Naive thymus-derived CD4-positive, alpha-beta T cell (primary cell): ENCODE data around the gene BAD. TPM values are rescaled to one million over a fixed set of nuclear protein-coding genes. Genes with fewer than 3 reads are reported as not detected.

ENCODE experiments used
- ATAC-seq: fragments of 150-1000 bp; cut with Tn5 transposase; 2 replicates; pipeline ENCODE4 v1.10.0; 2021; ENCODE audit warnings: mild to moderate bottlenecking, moderate library complexity
- CTCF ChIA-PET: fragments of 350-600 bp; sonication (Branson Sonifier 250); formaldehyde crosslinking; loops from one replicate; lab custom pipeline; 2021; ENCODE audit warnings: antibody characterized with exemption; lab: Charles Lee
- POLR2A ChIA-PET: fragments of 350-600 bp; sonication (Branson Sonifier 250); formaldehyde crosslinking; loops from one replicate; lab custom pipeline; 2021; ENCODE audit warnings: antibody characterized with exemption, inconsistent platforms; lab: Charles Lee
- DNase-seq, 9 donors: peaks; one replicate each; pipeline versions ENCODE4 v3.0.0 to v3.0.0-alpha.2; 2020 to 2022; ENCODE audit warnings: mixed read lengths in 1 of 9
- H3K27ac ChIP-seq: one replicate; pipeline ENCODE4 v1.7.0; 2013; ENCODE audit warnings: mild to moderate bottlenecking, low read depth, low read length, moderate library complexity
- H3K27me3 ChIP-seq, 2 donors: one replicate each; pipeline ENCODE4 v1.7.0; 2013; ENCODE audit warnings: low read length in 2 of 2, mild to moderate bottlenecking in 2 of 2, moderate library complexity in 2 of 2; ENCODE audit not compliant: control insufficient read depth in 2 of 2, insufficient read depth in 2 of 2
- H3K36me3 ChIP-seq, 3 experiments: 1 replicate in 2 of 3; 2 replicates in 1 of 3; pipeline ENCODE4 v1.7.0; 2013; ENCODE audit warnings: low read length in 3 of 3, mild to moderate bottlenecking in 3 of 3, moderate library complexity in 1 of 3; ENCODE audit not compliant: insufficient read depth in 3 of 3, control insufficient read depth in 2 of 3
- H3K4me1 ChIP-seq, 2 donors: one replicate each; pipeline ENCODE4 v1.7.0; 2013; ENCODE audit warnings: low read length in 2 of 2, mild to moderate bottlenecking in 2 of 2, moderate library complexity in 1 of 2; ENCODE audit not compliant: control insufficient read depth in 2 of 2, insufficient read depth in 2 of 2
- H3K4me3 ChIP-seq: 2 replicates; pipeline ENCODE4 v1.7.0; 2013; ENCODE audit warnings: mild to moderate bottlenecking, low read length
- H3K9me3 ChIP-seq, 3 experiments: 1 replicate in 2 of 3; 2 replicates in 1 of 3; pipeline ENCODE4 v1.7.0; 2013; ENCODE audit warnings: low read length in 3 of 3; ENCODE audit not compliant: control insufficient read depth in 2 of 3
- H3K27ac Mint-ChIP-seq, 9 donors: one replicate each; pipeline ENCODE4 v1.8.0; 2020 to 2022; ENCODE audit warnings: mixed read lengths in 9 of 9, mild to moderate bottlenecking in 8 of 9, moderate library complexity in 5 of 9, inconsistent platforms in 2 of 9
- H3K27me3 Mint-ChIP-seq, 5 donors: one replicate each; pipeline ENCODE4 v1.8.0; 2021 to 2022; ENCODE audit warnings: mixed read lengths in 5 of 5, mild to moderate bottlenecking in 1 of 5
- H3K36me3 Mint-ChIP-seq, 5 donors: one replicate each; pipeline ENCODE4 v1.8.0; 2020 to 2022; ENCODE audit warnings: mixed read lengths in 5 of 5, mild to moderate bottlenecking in 3 of 5, inconsistent platforms in 1 of 5
- H3K4me1 Mint-ChIP-seq, 7 donors: one replicate each; pipeline ENCODE4 v1.8.0; 2020 to 2022; ENCODE audit warnings: mixed read lengths in 7 of 7, mild to moderate bottlenecking in 3 of 7, inconsistent platforms in 1 of 7
- H3K4me3 Mint-ChIP-seq, 10 donors: one replicate each; pipeline ENCODE4 v1.8.0; 2020 to 2022; ENCODE audit warnings: mild to moderate bottlenecking in 10 of 10, mixed read lengths in 10 of 10, moderate library complexity in 6 of 10, inconsistent platforms in 2 of 10
- H3K9me3 Mint-ChIP-seq, 11 donors: one replicate each; pipeline ENCODE4 v1.8.0; 2020 to 2022; ENCODE audit warnings: mixed read lengths in 11 of 11, mild to moderate bottlenecking in 4 of 11, inconsistent platforms in 1 of 11, moderate library complexity in 1 of 11
- intact Hi-C, 2 donors: fragments of 100-400 bp; cut with micrococcal nuclease; formaldehyde crosslinking; loops; one replicate each; pipeline ENCODE4 v1.15.1; 2023
- polyA plus RNA-seq, 2 donors: library from polyadenylated mRNA; unstranded; fragments of 300-500 nt; fragmentation: Illumina TruSeq; gene quantifications; one replicate each; pipeline ENCODE4 v1.2.3, GENCODE V29; 2021
- total RNA-seq, 6 experiments: library from RNA in 5 of 6; stranded (reverse) in 5 of 6; gene quantifications; 1 replicate in 5 of 6; 2 replicates in 1 of 6; pipeline ENCODE4 v1.2.3 and lab custom pipeline; 2021 to 2026

Gene BAD
- total and polyA plus RNA-seq, 7 experiments from 2014 or later, result 17.5 to 41.1 (median 25.9) TPM

- Mint-ChIP-seq H3K9me3 (no peaks in the 10 kb centered on the region), H3K27me3 (no peaks in the 10 kb centered on the region), H3K4me3 (peak overlapping the region in 7 of 10 donors; percentile 56 to 93 (median 89)), H3K4me1 (peaks cover 11 to 37% (median 22%) of the 10 kb centered on the region in 7 donors), H3K36me3 (peaks cover 0 to 2% (median 0%) of the 10 kb centered on the region in 5 donors), H3K27ac (peak overlapping the region in 7 of 9 donors; percentile 24 to 90 (median 65))
- no peak for ATAC-seq
- POLR2A ChIA-PET, result interaction anchor here (0.7 to 14.3 kb wide), 10 partner anchors 10 to 80 kb away, joined by 3 to 220 read pairs (median 4); partner anchors contain the start of genes BAD, FERMT3, GPR137 and PLCB3
- H3K36me3 ChIP-seq, result peaks cover 7 to 39% (median 14%) of the 10 kb centered on the region in 3 experiments
- H3K4me3 ChIP-seq, result no peak overlapping the region
- H3K27me3 ChIP-seq, result no peaks in the 10 kb centered on the region
- intact Hi-C loops, result no loop called here
- H3K9me3 ChIP-seq, result no peaks in the 10 kb centered on the region
- CTCF ChIA-PET, result interaction anchor here (0.7 to 5.5 kb wide), 4 partner anchors 9 to 78 kb away, joined by 3 to 66 read pairs (median 4); partner anchors contain the start of gene FERMT3
- H3K27ac ChIP-seq, result no peak overlapping the region
- DNase-seq, result no peak
- H3K4me1 ChIP-seq, result peaks cover 20 to 24% of the 10 kb centered on the region in 2 donors
These were observed 60.1 kb downstream of the BAD start for GRCh38 chr11:64224151-64224890.

GRCh38 chr11:64223001-64223651 is 61.3 kb downstream of the BAD start:
- H3K27me3 Mint-ChIP-seq, result no peaks in the 10 kb centered on the region
- POLR2A ChIA-PET, result interaction anchor here (0.7 to 14.3 kb wide), 7 partner anchors 12 to 81 kb away, joined by 3 to 220 read pairs (median 4); partner anchors contain the start of genes BAD, FERMT3, GPR137 and PPP1R14B
- H3K4me3 Mint-ChIP-seq, result no peak overlapping the region
- Histone ChIP-seq H3K9me3 (no peaks in the 10 kb centered on the region), H3K27ac (no peak overlapping the region), H3K4me3 (no peak overlapping the region), H3K4me1 (peaks cover 16 to 20% of the 10 kb centered on the region in 2 donors), H3K36me3 (peaks cover 7 to 51% (median 14%) of the 10 kb centered on the region in 3 experiments), H3K27me3 (no peaks in the 10 kb centered on the region)
- intact Hi-C loops, result no loop called here
- peaks cover 6 to 27% (median 19%) of the 10 kb centered on the region in 7 donors for H3K4me1 Mint-ChIP-seq
- no peaks in the 10 kb centered on the region for H3K9me3 Mint-ChIP-seq
- DNase-seq (no peak), ATAC-seq (no peak)
- no peak overlapping the region for H3K27ac Mint-ChIP-seq
- CTCF ChIA-PET, result interaction anchor here (0.6 to 5.5 kb wide), 6 partner anchors 8 to 470 kb away, joined by 3 to 66 read pairs (median 4); partner anchors contain the start of gene FERMT3
- peaks cover 0 to 10% (median 4%) of the 10 kb centered on the region in 5 donors for H3K36me3 Mint-ChIP-seq

GRCh38 chr11:64222651-64223000 is 61.8 kb downstream of the BAD start:
- CTCF ChIA-PET, result interaction anchor here (0.6 to 5.5 kb wide), 3 partner anchors 16 to 470 kb away, joined by 3 to 66 read pairs (median 4); partner anchors contain the start of gene FERMT3
- H3K27ac Mint-ChIP-seq, result peak overlapping the region in 1 of 9 donors; percentile 51
- peaks cover 7 to 53% (median 14%) of the 10 kb centered on the region in 3 experiments for H3K36me3 ChIP-seq
- no peaks in the 10 kb centered on the region for H3K27me3 ChIP-seq
- H3K4me3 ChIP-seq, result no peak overlapping the region
- no peak overlapping the region for H3K27ac ChIP-seq
- H3K36me3 Mint-ChIP-seq, result peaks cover 0 to 11% (median 4%) of the 10 kb centered on the region in 5 donors
- no peaks in the 10 kb centered on the region for H3K27me3 Mint-ChIP-seq
- ATAC-seq, result no peak
- no peak overlapping the region for H3K4me3 Mint-ChIP-seq
- peaks cover 15 to 19% of the 10 kb centered on the region in 2 donors for H3K4me1 ChIP-seq
- no peaks in the 10 kb centered on the region for H3K9me3 Mint-ChIP-seq
- H3K9me3 ChIP-seq, result no peaks in the 10 kb centered on the region
- POLR2A ChIA-PET, result interaction anchor here (0.7 to 14.3 kb wide), 2 partner anchors 13 to 15 kb away, joined by 3 to 220 read pairs; partner anchors contain the start of gene FERMT3
- intact Hi-C loops, result no loop called here
- DNase-seq, result no peak
- peaks cover 6 to 22% (median 19%) of the 10 kb centered on the region in 7 donors for H3K4me1 Mint-ChIP-seq

GRCh38 chr11:64220798-64221197 is 63.7 kb downstream of the BAD start:
- Mint-ChIP-seq H3K36me3 (peaks cover 0 to 15% (median 4%) of the 10 kb centered on the region in 5 donors), H3K4me3 (no peak overlapping the region)

GRCh38 chr11:64220271-64220670 is 64.2 kb downstream of the BAD start:
- H3K4me3 Mint-ChIP-seq, result no peak overlapping the region
- no peaks in the 10 kb centered on the region for H3K27me3 Mint-ChIP-seq
- H3K27ac Mint-ChIP-seq, result no peak overlapping the region
- peaks cover 0 to 15% (median 11%) of the 10 kb centered on the region in 7 donors for H3K4me1 Mint-ChIP-seq
- peaks cover 3 to 7% of the 10 kb centered on the region in 2 donors for H3K4me1 ChIP-seq
- POLR2A ChIA-PET, result interaction anchor here (1.4 to 14.3 kb wide), 2 partner anchors 13 to 26 kb away, joined by 5 to 220 read pairs; partner anchors contain the start of gene FERMT3
- no peak overlapping the region for H3K4me3 ChIP-seq
- intact Hi-C loops, result no loop called here
- H3K27me3 ChIP-seq, result no peaks in the 10 kb centered on the region
- H3K9me3 ChIP-seq, result no peaks in the 10 kb centered on the region
- ATAC-seq, result no peak
- no peaks in the 10 kb centered on the region for H3K9me3 Mint-ChIP-seq
- H3K36me3 Mint-ChIP-seq, result peaks cover 0 to 15% (median 4%) of the 10 kb centered on the region in 5 donors
- no peak for DNase-seq
- H3K27ac ChIP-seq, result no peak overlapping the region
- CTCF ChIA-PET, result no interaction called here
- H3K36me3 ChIP-seq, result peaks cover 7 to 68% (median 14%) of the 10 kb centered on the region in 3 experiments

More at GRCh38 chr11:64220798-64221197, 63.7 kb downstream of the BAD start:
- ChIA-PET CTCF (no interaction called here), POLR2A (interaction anchor here (0.8 to 14.3 kb wide), 3 partner anchors 13 to 47 kb away, joined by 3 to 220 read pairs (median 5); partner anchors contain the start of gene FERMT3)
- Mint-ChIP-seq H3K9me3 (no peaks in the 10 kb centered on the region), H3K27me3 (no peaks in the 10 kb centered on the region), H3K4me1 (peaks cover 0 to 17% (median 11%) of the 10 kb centered on the region in 7 donors), H3K27ac (no peak overlapping the region)
- intact Hi-C loops, result no loop called here
- Histone ChIP-seq H3K9me3 (no peaks in the 10 kb centered on the region), H3K27ac (no peak overlapping the region), H3K27me3 (no peaks in the 10 kb centered on the region), H3K36me3 (peaks cover 7 to 63% (median 14%) of the 10 kb centered on the region in 3 experiments), H3K4me3 (no peak overlapping the region), H3K4me1 (peaks cover 7 to 11% of the 10 kb centered on the region in 2 donors)
- DNase-seq (no peak), ATAC-seq (no peak)
